SK-N-SH (cell line): Measurements from ENCODE around the gene APOLD1.

Experiments used
- EP300 ChIP-seq, 2 experiments: IDR thresholded peaks; 2 replicates each; pipeline versions ENCODE4 v1.4.0 to v1.6.1; 2012; ENCODE audit warnings: borderline replicate concordance in 1 of 2, low read depth in 1 of 2, low read length in 1 of 2
- FOXJ3 ChIP-seq: sonication (generic); formaldehyde crosslinking; IDR thresholded peaks from 2 replicates; pipeline ENCODE4 v1.5.1; 2020; ENCODE audit warnings: mild to moderate bottlenecking, missing genetic modification reagents
- GABPA ChIP-seq: IDR thresholded peaks from 2 replicates; pipeline ENCODE4 v1.4.0; 2012; ENCODE audit warnings: low read depth, mild to moderate bottlenecking
- IRF3 ChIP-seq: fragments of 150-350 bp; IDR thresholded peaks from 2 replicates; pipeline ENCODE4 v1.6.1; 2016; ENCODE audit warnings: mild to moderate bottlenecking, low read depth, low read length
- JUND ChIP-seq: IDR thresholded peaks from 2 replicates; pipeline ENCODE4 v1.4.0; 2012
- MXI1 ChIP-seq: IDR thresholded peaks from 2 replicates; pipeline ENCODE4 v1.6.1; 2012; ENCODE audit warnings: mild to moderate bottlenecking, low read depth, low read length, improper control_type of control experiment
- POLR2AphosphoS5 ChIP-seq: IDR thresholded peaks from 2 replicates; pipeline ENCODE4 v1.6.1; 2012; ENCODE audit warnings: low read depth, low read length
- RCOR1 ChIP-seq: fragments of 150-350 bp; IDR thresholded peaks from 2 replicates; pipeline ENCODE4 v1.6.1; 2017; ENCODE audit warnings: antibody characterized with exemption, low read length
- RFX5 ChIP-seq: IDR thresholded peaks from 2 replicates; pipeline ENCODE4 v1.6.1; 2012; ENCODE audit warnings: mild to moderate bottlenecking, improper control_type of control experiment, low read length
- SMC3 ChIP-seq: IDR thresholded peaks from 2 replicates; pipeline ENCODE4 v1.6.1; 2012; ENCODE audit warnings: low read depth, low read length, improper control_type of control experiment
- TF ChIP-seq, protein P1 (sequence below): fragments of 200-600 bp; sonication (generic); IDR thresholded peaks from 2 replicates; pipeline ENCODE4 v1.6.1; 2017; ENCODE audit warnings: antibody characterized with exemption, mild to moderate bottlenecking, moderate library complexity
- TF ChIP-seq, protein P2 (sequence below): IDR thresholded peaks from 2 replicates; pipeline ENCODE4 v1.6.1; 2012; ENCODE audit warnings: mild to moderate bottlenecking, low read depth, low read length, moderate library complexity
- TF ChIP-seq, protein P3 (sequence below): IDR thresholded peaks from 2 replicates; pipeline ENCODE4 v1.4.0; 2012; ENCODE audit warnings: low read depth
- TF ChIP-seq, protein P4 (sequence below): IDR thresholded peaks from 2 replicates; pipeline ENCODE4 v1.4.0; 2012; ENCODE audit warnings: low read depth, borderline replicate concordance

GRCh38 chr12:12840580-12840899 lies 55.1 kb downstream of the APOLD1 start:
- TF ChIP-seq, protein P1, sequence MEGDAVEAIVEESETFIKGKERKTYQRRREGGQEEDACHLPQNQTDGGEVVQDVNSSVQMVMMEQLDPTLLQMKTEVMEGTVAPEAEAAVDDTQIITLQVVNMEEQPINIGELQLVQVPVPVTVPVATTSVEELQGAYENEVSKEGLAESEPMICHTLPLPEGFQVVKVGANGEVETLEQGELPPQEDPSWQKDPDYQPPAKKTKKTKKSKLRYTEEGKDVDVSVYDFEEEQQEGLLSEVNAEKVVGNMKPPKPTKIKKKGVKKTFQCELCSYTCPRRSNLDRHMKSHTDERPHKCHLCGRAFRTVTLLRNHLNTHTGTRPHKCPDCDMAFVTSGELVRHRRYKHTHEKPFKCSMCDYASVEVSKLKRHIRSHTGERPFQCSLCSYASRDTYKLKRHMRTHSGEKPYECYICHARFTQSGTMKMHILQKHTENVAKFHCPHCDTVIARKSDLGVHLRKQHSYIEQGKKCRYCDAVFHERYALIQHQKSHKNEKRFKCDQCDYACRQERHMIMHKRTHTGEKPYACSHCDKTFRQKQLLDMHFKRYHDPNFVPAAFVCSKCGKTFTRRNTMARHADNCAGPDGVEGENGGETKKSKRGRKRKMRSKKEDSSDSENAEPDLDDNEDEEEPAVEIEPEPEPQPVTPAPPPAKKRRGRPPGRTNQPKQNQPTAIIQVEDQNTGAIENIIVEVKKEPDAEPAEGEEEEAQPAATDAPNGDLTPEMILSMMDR: no peak
- TF ChIP-seq FOXJ3 (CRISPR knock-in tag): no peak
- no peak for TF ChIP-seq RFX5
- TF ChIP-seq, protein P2, sequence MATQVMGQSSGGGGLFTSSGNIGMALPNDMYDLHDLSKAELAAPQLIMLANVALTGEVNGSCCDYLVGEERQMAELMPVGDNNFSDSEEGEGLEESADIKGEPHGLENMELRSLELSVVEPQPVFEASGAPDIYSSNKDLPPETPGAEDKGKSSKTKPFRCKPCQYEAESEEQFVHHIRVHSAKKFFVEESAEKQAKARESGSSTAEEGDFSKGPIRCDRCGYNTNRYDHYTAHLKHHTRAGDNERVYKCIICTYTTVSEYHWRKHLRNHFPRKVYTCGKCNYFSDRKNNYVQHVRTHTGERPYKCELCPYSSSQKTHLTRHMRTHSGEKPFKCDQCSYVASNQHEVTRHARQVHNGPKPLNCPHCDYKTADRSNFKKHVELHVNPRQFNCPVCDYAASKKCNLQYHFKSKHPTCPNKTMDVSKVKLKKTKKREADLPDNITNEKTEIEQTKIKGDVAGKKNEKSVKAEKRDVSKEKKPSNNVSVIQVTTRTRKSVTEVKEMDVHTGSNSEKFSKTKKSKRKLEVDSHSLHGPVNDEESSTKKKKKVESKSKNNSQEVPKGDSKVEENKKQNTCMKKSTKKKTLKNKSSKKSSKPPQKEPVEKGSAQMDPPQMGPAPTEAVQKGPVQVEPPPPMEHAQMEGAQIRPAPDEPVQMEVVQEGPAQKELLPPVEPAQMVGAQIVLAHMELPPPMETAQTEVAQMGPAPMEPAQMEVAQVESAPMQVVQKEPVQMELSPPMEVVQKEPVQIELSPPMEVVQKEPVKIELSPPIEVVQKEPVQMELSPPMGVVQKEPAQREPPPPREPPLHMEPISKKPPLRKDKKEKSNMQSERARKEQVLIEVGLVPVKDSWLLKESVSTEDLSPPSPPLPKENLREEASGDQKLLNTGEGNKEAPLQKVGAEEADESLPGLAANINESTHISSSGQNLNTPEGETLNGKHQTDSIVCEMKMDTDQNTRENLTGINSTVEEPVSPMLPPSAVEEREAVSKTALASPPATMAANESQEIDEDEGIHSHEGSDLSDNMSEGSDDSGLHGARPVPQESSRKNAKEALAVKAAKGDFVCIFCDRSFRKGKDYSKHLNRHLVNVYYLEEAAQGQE: no peak
- TF ChIP-seq RCOR1: no peak
- no peak for TF ChIP-seq GABPA
- TF ChIP-seq JUND: no peak
- TF ChIP-seq MXI1: no peak
- TF ChIP-seq, protein P3, sequence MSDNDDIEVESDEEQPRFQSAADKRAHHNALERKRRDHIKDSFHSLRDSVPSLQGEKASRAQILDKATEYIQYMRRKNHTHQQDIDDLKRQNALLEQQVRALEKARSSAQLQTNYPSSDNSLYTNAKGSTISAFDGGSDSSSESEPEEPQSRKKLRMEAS: no peak
- TF ChIP-seq, protein P4, sequence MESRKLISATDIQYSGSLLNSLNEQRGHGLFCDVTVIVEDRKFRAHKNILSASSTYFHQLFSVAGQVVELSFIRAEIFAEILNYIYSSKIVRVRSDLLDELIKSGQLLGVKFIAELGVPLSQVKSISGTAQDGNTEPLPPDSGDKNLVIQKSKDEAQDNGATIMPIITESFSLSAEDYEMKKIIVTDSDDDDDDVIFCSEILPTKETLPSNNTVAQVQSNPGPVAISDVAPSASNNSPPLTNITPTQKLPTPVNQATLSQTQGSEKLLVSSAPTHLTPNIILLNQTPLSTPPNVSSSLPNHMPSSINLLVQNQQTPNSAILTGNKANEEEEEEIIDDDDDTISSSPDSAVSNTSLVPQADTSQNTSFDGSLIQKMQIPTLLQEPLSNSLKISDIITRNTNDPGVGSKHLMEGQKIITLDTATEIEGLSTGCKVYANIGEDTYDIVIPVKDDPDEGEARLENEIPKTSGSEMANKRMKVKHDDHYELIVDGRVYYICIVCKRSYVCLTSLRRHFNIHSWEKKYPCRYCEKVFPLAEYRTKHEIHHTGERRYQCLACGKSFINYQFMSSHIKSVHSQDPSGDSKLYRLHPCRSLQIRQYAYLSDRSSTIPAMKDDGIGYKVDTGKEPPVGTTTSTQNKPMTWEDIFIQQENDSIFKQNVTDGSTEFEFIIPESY: no peak
- TF ChIP-seq POLR2AphosphoS5: no peak
- no peak for TF ChIP-seq EP300 (IDR thresholded peaks at IDR 0.05; ENCODE audit: borderline replicate concordance in 1 of 2, low read depth in 1 of 2, low read length in 1 of 2)
- no peak for TF ChIP-seq SMC3
- no peak for TF ChIP-seq IRF3
